Muscle of arm (tissue), 12 donors: ENCODE measurements around the gene SCO2. TPM values are rescaled to one million over a fixed set of nuclear protein-coding genes. Genes with fewer than 3 reads are reported as not detected.
"Not testable (repeated sequence)": the region's sequence is repeated elsewhere in the genome, so short reads cannot be mapped to it uniquely, and the experiment has no call there.

ENCODE experiments used
- DNase-seq: peaks from one replicate; pipeline ENCODE4 v3.0.0-alpha.2; 2013
- polyA plus RNA-seq, 12 donors: library from polyadenylated mRNA; unstranded; fragments of 120-200 nt; gene quantifications; one replicate each; pipeline ENCODE4 v1.2.1, GENCODE V29; 2013; ENCODE audit not compliant: insufficient read length in 12 of 12

The SCO2 gene
- polyA plus RNA-seq, 12 donors, result 0.28 to 4.3 (median 2.0) TPM; not detected in 4

GRCh38 chr22:50551160-50551752 is 25.9 kb upstream of the SCO2 start:
- DNase-seq, result no peak

GRCh38 chr22:50550395-50550794 is 25.0 kb upstream of the SCO2 start:
- no peak for DNase-seq

- DNase-seq, result no peak
These were observed 23.8 kb upstream of the SCO2 start for GRCh38 chr22:50548921-50549790.

GRCh38 chr22:50548040-50548920 is 22.9 kb upstream of the SCO2 start:
- DNase-seq, result no peak

GRCh38 chr22:50547263-50547985 is 22.0 kb upstream of the SCO2 start:
- no peak for DNase-seq

- DNase-seq, result no peak
These were observed 21.2 kb upstream of the SCO2 start for GRCh38 chr22:50546326-50547262.

- DNase-seq, result no peak
These were observed 20.3 kb upstream of the SCO2 start, which contains the start of gene KLHDC7B for GRCh38 chr22:50545522-50546325. Gene KLHDC7B, plus strand, starts transcription at chr22:50545899. Its CDS starts 345 bp downstream, at chr22:50546244.

- DNase-seq, result no peak
These were observed 19.4 kb upstream of the SCO2 start for GRCh38 chr22:50544746-50545253.

GRCh38 chr22:50544078-50544745 is 18.8 kb upstream of the SCO2 start:
- DNase-seq, result no peak

GRCh38 chr22:50542416-50542927 is 17.1 kb upstream of the SCO2 start:
- DNase-seq, result no peak

GRCh38 chr22:50541667-50542026 is 16.2 kb upstream of the SCO2 start:
- not testable (repeated sequence) for DNase-seq

GRCh38 chr22:50540381-50540780 is 15.0 kb upstream of the SCO2 start:
- no peak for DNase-seq

- DNase-seq, result no peak
These were observed 12.4 kb upstream of the SCO2 start for GRCh38 chr22:50537765-50538164.

GRCh38 chr22:50536226-50536625 is 10.8 kb upstream of the SCO2 start:
- DNase-seq, result no peak

- DNase-seq, result no peak
These were observed 9.7 kb upstream of the SCO2 start for GRCh38 chr22:50535113-50535512.

GRCh38 chr22:50533856-50534711 is 8.7 kb upstream of the SCO2 start:
- not testable (repeated sequence) for DNase-seq
